Measurements from ENCODE around the gene TMEM272. TPM values are rescaled to one million over a fixed set of nuclear protein-coding genes. Genes with fewer than 3 reads are reported as not detected.
A peak's percentile ranks its signal among the peaks of the same experiment; 100 is the strongest.

The TMEM272 gene
- total RNA-seq, 1 experiment from 2014 or later, result 0.14 TPM

GRCh38 chr13:51816604-51817249, 28.2 kb downstream of the TMEM272 start:
- Mint-ChIP-seq H3K27me3 (ENCODE audit: insufficient read depth, unreplicated experiment) (peaks cover 24% of the 10 kb centered on the region), H3K4me1 (ENCODE audit: low read depth, unreplicated experiment) (peaks cover 14% of the 10 kb centered on the region), H3K4me3 (ENCODE audit: unreplicated experiment) (no peak overlapping the region), H3K9me3 (ENCODE audit: unreplicated experiment) (no peaks in the 10 kb centered on the region), H3K36me3 (ENCODE audit: insufficient read depth, unreplicated experiment) (no peaks in the 10 kb centered on the region), H3K27ac (ENCODE audit: unreplicated experiment) (no peak overlapping the region)
- no TSS peak for BruUV-seq (replicated peaks)
- Histone ChIP-seq H3K36me3 (ENCODE audit: control insufficient read depth, insufficient read depth, low read length) (no peaks in the 10 kb centered on the region), H3K9me3 (no peaks in the 10 kb centered on the region), H3K4me1 (no peaks in the 10 kb centered on the region), H3K27me3 (replicated peaks; ENCODE audit: control insufficient read depth, insufficient read depth, low read length) (no peaks in the 10 kb centered on the region; the same call in 1 of the 2 replicates), H3K4me3 (ENCODE audit: low read depth, low read length) (no peak overlapping the region)
- intact Hi-C loops (cut with micrococcal nuclease; ENCODE audit: unreplicated experiment), result loop anchor here (5.0 kb wide), 1 partner anchor 116 kb away; no protein-coding TSS in a partner anchor
- DNase-seq, result no peak
- ChIA-PET POLR2A (interaction anchor here (0.7 kb wide), 1 partner anchor 364 kb away, joined by 3 read pairs; no protein-coding TSS in a partner anchor), CTCF (interaction anchor here (1.6 kb wide), 1 partner anchor 312 kb away, joined by 11 read pairs; the partner anchor contains the start of gene NEK5)
- TF ChIP-seq CTCF (IDR thresholded peaks at IDR 0.05; ENCODE audit: insufficient read depth in 1 of 2, low read depth in 1 of 2, low read length in 1 of 2, severe bottlenecking in 1 of 2, unreplicated experiment in 1 of 2), result no peak

- Mint-ChIP-seq H3K36me3 (ENCODE audit: insufficient read depth, unreplicated experiment) (no peaks in the 10 kb centered on the region), H3K9me3 (ENCODE audit: unreplicated experiment) (no peaks in the 10 kb centered on the region), H3K4me3 (ENCODE audit: unreplicated experiment) (no peak overlapping the region), H3K27ac (ENCODE audit: unreplicated experiment) (no peak overlapping the region), H3K27me3 (ENCODE audit: insufficient read depth, unreplicated experiment) (peaks cover 21% of the 10 kb centered on the region), H3K4me1 (ENCODE audit: low read depth, unreplicated experiment) (peaks cover 14% of the 10 kb centered on the region)
- Histone ChIP-seq H3K36me3 (ENCODE audit: control insufficient read depth, insufficient read depth, low read length) (no peaks in the 10 kb centered on the region), H3K4me3 (ENCODE audit: low read depth, low read length) (no peak overlapping the region), H3K4me1 (no peaks in the 10 kb centered on the region), H3K9me3 (no peaks in the 10 kb centered on the region), H3K27me3 (replicated peaks; ENCODE audit: control insufficient read depth, insufficient read depth, low read length) (no peaks in the 10 kb centered on the region; the same call in 1 of the 2 replicates)
- no peak for DNase-seq
- TF ChIP-seq CTCF (IDR thresholded peaks at IDR 0.05; ENCODE audit: insufficient read depth in 1 of 2, low read depth in 1 of 2, low read length in 1 of 2, severe bottlenecking in 1 of 2, unreplicated experiment in 1 of 2), result no peak
- POLR2A ChIA-PET, result interaction anchor here (0.7 kb wide), 1 partner anchor 363 kb away, joined by 3 read pairs; no protein-coding TSS in a partner anchor
- intact Hi-C loops (cut with micrococcal nuclease; ENCODE audit: unreplicated experiment), result loop anchor here (1.0 to 5.0 kb wide), 6 partner anchors 17 to 385 kb away; no protein-coding TSS in a partner anchor
- CTCF ChIA-PET, result interaction anchor here (0.9 to 1.6 kb wide), 5 partner anchors 18 to 385 kb away, joined by 3 to 11 read pairs (median 3); partner anchors contain the start of gene NEK5
- BruUV-seq (replicated peaks), result no TSS peak
Observed at GRCh38 chr13:51815848-51816247, 29.1 kb downstream of the TMEM272 start.

GRCh38 chr13:51814825-51815650, 29.9 kb downstream of the TMEM272 start:
- CTCF ChIA-PET, result interaction anchor here (0.5 to 1.6 kb wide), 6 partner anchors 13 to 386 kb away, joined by 3 to 11 read pairs (median 3); partner anchors contain the start of gene NEK5
- no TSS peak for BruUV-seq (replicated peaks)
- Histone ChIP-seq H3K4me3 (ENCODE audit: low read depth, low read length) (no peak overlapping the region), H3K36me3 (ENCODE audit: control insufficient read depth, insufficient read depth, low read length) (no peaks in the 10 kb centered on the region), H3K4me1 (no peaks in the 10 kb centered on the region), H3K9me3 (no peaks in the 10 kb centered on the region), H3K27me3 (replicated peaks; ENCODE audit: control insufficient read depth, insufficient read depth, low read length) (no peaks in the 10 kb centered on the region)
- POLR2A ChIA-PET, result no interaction called here
- peaks cover 14% of the 10 kb centered on the region for H3K4me1 Mint-ChIP-seq (ENCODE audit: low read depth, unreplicated experiment)
- intact Hi-C loops (cut with micrococcal nuclease; ENCODE audit: unreplicated experiment), result loop anchor here (1.0 to 5.0 kb wide), 6 partner anchors 18 to 386 kb away; no protein-coding TSS in a partner anchor
- H3K27me3 Mint-ChIP-seq (ENCODE audit: insufficient read depth, unreplicated experiment), result peaks cover 19% of the 10 kb centered on the region
- no peaks in the 10 kb centered on the region for H3K36me3 Mint-ChIP-seq (ENCODE audit: insufficient read depth, unreplicated experiment)
- DNase-seq, result peak; percentile 68 to 80
- H3K4me3 Mint-ChIP-seq (ENCODE audit: unreplicated experiment), result peak overlapping the region; percentile 62
- peak; percentile 83 to 88 for TF ChIP-seq CTCF (IDR thresholded peaks at IDR 0.05; ENCODE audit: insufficient read depth in 1 of 2, low read depth in 1 of 2, low read length in 1 of 2, severe bottlenecking in 1 of 2, unreplicated experiment in 1 of 2)
- no peaks in the 10 kb centered on the region for H3K9me3 Mint-ChIP-seq (ENCODE audit: unreplicated experiment)
- no peak overlapping the region for H3K27ac Mint-ChIP-seq (ENCODE audit: unreplicated experiment)
